Stimulated activated naive CD8-positive, alpha-beta T cell treated with anti-CD3 and anti-CD28 coated beads, Interleukin-15, Interleukin-2, amounts not matched to agents 100 U/mL and 50 U/mL, for 24 hours (primary cell): Measurements from ENCODE around the gene CLN6.
"Not testable (repeated sequence)": the region's sequence is repeated elsewhere in the genome, so short reads cannot be mapped to it uniquely, and the experiment has no call there.

Source experiments
- ATAC-seq: fragments of 150-1000 bp; cut with Tn5 transposase; one replicate; pipeline ENCODE4 v1.10.0; 2021
- DNase-seq: peaks from one replicate; pipeline ENCODE4 v3.0.0; 2021

CLN6 gene

GRCh38 chr15:68223171-68223570 lies 6.4 kb downstream of the CLN6 start:
- no peak for ATAC-seq
- no peak for DNase-seq

GRCh38 chr15:68222432-68222743 lies 7.1 kb downstream of the CLN6 start:
- not testable (repeated sequence) for ATAC-seq, DNase-seq

GRCh38 chr15:68221530-68222431 lies 7.7 kb downstream of the CLN6 start:
- ATAC-seq, DNase-seq: not testable (repeated sequence)

- DNase-seq (no peak), ATAC-seq (no peak)
Measured at GRCh38 chr15:68220967-68221366, 8.6 kb downstream of the CLN6 start.

GRCh38 chr15:68220489-68220888 lies 9.0 kb downstream of the CLN6 start:
- DNase-seq, result no peak
- no peak for ATAC-seq

GRCh38 chr15:68218847-68219798 lies 10.4 kb downstream of the CLN6 start:
- DNase-seq, result no peak
- no peak for ATAC-seq

GRCh38 chr15:68218331-68218730 lies 11.2 kb downstream of the CLN6 start:
- no peak for DNase-seq
- no peak for ATAC-seq

GRCh38 chr15:68217341-68217740 lies 12.2 kb downstream of the CLN6 start:
- no peak for ATAC-seq

GRCh38 chr15:68214838-68215254 lies 14.7 kb downstream of the CLN6 start:
- no peak for ATAC-seq
- no peak for DNase-seq

More at GRCh38 chr15:68217341-68217740, 12.2 kb downstream of the CLN6 start:
- no peak for DNase-seq

GRCh38 chr15:68213991-68214837 lies 15.3 kb downstream of the CLN6 start:
- ATAC-seq (no peak), DNase-seq (no peak)

GRCh38 chr15:68213491-68213845 lies 16.1 kb downstream of the CLN6 start:
- not testable (repeated sequence) for ATAC-seq, DNase-seq

- ATAC-seq (no peak), DNase-seq (no peak)
Measured at GRCh38 chr15:68211656-68212320, 17.7 kb downstream of the CLN6 start.

- peak; percentile 72 for DNase-seq
- peak; percentile 21 for ATAC-seq
Measured at GRCh38 chr15:68210821-68211655, 18.5 kb downstream of the CLN6 start.

GRCh38 chr15:68210409-68210756 lies 19.1 kb downstream of the CLN6 start:
- DNase-seq, result no peak
- no peak for ATAC-seq

GRCh38 chr15:68209735-68210408 lies 19.7 kb downstream of the CLN6 start:
- DNase-seq, result peak; percentile 33
- ATAC-seq, result peak; percentile 69

- ATAC-seq, result no peak
- DNase-seq, result no peak
Measured at GRCh38 chr15:68209272-68209671, 20.3 kb downstream of the CLN6 start.

GRCh38 chr15:68208636-68209240 lies 20.8 kb downstream of the CLN6 start:
- ATAC-seq (no peak), DNase-seq (no peak)

GRCh38 chr15:68208136-68208535 lies 21.4 kb downstream of the CLN6 start:
- DNase-seq (no peak), ATAC-seq (no peak)

- ATAC-seq, result no peak
- no peak for DNase-seq
Measured at GRCh38 chr15:68207176-68207935, 22.2 kb downstream of the CLN6 start.
